Retina (tissue), 1 donor: Measurements from ENCODE around the gene MAPK14.

Source experiments
- DNase-seq: peaks from one replicate; pipeline ENCODE4 v3.0.0-alpha.2; 2016

MAPK14 gene

GRCh38 chr6:36104836-36105235 is 77.2 kb downstream of the MAPK14 start:
- DNase-seq = no peak

GRCh38 chr6:36109092-36109491 is 81.5 kb downstream of the MAPK14 start:
- no peak for DNase-seq

- no peak for DNase-seq
Observed at GRCh38 chr6:36110050-36110449, 82.4 kb downstream of the MAPK14 start.

GRCh38 chr6:36110863-36111262 is 83.3 kb downstream of the MAPK14 start:
- DNase-seq = no peak

DNA sequence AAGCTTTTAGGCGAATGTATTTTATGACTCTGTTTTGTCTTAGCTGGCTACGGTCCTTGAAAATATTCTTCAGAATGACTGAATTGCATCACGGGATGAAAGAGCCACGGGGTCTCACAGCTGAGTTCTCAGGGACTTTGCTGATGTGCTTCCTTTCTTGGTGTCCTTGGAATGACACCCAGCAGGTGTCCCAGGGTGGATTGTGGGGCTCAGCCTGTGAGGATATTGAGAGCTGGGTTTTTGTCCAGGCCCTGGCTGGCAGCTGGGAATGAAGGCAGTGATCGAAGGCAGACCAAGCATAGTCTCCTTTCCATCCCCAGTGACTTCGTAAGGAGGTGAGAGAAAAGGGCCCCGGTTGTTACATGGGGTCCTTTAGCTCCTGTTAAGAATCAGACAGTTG is 83.9 kb downstream of the MAPK14 start:
- no peak for DNase-seq

- DNase-seq = no peak
Observed at GRCh38 chr6:36113049-36113448, 85.4 kb downstream of the MAPK14 start.

DNA sequence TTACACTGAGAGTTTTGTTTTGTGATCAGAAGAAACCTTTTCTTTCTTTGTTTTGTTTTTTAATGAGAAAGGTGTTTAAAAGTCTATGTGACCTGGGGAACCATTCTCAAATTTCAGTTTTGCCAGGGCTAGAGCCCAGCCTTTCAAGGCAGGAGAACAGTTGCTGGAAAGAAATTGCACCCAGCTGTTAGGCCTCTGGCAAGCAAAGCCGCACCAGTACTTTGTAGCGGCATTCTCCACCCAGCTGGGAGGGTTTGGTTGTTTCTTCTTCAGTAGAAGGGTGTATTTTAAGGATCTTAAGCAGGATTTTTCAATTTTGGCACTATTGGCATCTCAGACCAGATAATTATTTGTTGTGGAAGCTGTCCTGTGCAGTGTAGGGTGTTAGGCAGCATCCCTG is 86.1 kb downstream of the MAPK14 start:
- no peak for DNase-seq

- no peak for DNase-seq
Observed at GRCh38 chr6:36114798-36115408, 87.3 kb downstream of the MAPK14 start.

DNA sequence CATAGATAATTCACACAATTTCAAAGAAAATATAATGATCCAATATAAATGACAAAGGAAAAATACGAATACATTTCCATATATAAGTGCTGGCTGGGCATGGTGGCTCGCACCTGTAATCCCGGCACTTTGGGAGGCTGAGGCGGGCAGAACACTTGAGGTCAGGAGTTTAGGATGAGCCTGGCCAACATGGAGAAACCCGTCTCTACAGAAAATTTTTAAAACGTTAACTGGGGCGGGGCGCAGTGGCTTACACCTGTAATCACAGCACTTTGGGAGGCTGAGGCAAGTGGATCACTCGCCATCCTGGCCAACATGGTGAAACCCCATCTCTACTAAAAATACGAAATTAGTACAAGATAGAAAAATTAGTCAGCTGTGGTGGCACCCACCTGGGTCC is 87.8 kb downstream of the MAPK14 start:
- DNase-seq = no peak

- DNase-seq = no peak
Observed at GRCh38 chr6:36116066-36116864, 88.7 kb downstream of the MAPK14 start.

GRCh38 chr6:36116943-36117342 is 89.3 kb downstream of the MAPK14 start:
- no peak for DNase-seq

- no peak for DNase-seq
Observed at GRCh38 chr6:36117658-36118549, 90.3 kb downstream of the MAPK14 start.

- DNase-seq = no peak
Observed at GRCh38 chr6:36118550-36119107, 91.0 kb downstream of the MAPK14 start.

- DNase-seq = no peak
Observed at GRCh38 chr6:36119209-36119608, 91.6 kb downstream of the MAPK14 start.

DNA sequence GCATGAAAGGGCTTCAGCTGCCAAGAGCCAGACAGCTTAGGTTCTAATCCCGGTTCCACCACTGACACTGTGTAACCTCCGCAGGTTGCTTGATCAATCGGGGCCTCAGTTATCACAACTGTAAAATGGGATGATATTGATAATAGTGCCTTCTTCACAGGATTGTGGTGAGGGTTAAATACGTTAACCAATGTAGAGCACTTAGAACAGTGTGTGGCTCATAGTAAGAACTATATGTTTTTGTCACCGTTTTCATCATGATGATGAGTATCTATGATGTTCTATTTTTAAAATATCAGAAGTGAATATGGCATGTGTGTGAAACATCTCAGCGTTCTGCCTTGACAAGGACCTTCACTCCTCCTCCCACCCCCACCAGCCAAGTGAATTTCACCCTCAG is 92.4 kb downstream of the MAPK14 start:
- DNase-seq = no peak

DNA sequence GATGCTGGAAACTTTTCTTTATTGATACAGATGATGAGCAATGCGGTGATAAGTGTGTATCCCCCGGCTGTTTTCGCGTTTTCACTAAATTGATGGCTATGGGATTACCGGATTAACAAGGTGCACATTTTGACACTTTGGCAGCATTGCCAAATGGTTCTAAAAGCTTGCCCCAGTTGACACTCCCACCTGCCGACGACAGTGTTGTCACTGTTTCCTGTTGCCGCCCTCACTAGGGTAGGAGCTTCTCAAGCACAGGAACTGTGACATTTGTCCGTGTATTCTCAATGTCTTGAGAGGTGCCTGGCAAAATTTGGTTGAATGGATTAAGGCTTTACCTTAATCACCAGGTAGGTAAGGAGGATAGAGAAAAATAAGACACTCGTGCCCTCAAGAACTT is 92.9 kb downstream of the MAPK14 start:
- no peak for DNase-seq

GRCh38 chr6:36120979-36121786 is 93.6 kb downstream of the MAPK14 start:
- no peak for DNase-seq

GRCh38 chr6:36121787-36122494 is 94.3 kb downstream of the MAPK14 start:
- DNase-seq = no peak

DNA sequence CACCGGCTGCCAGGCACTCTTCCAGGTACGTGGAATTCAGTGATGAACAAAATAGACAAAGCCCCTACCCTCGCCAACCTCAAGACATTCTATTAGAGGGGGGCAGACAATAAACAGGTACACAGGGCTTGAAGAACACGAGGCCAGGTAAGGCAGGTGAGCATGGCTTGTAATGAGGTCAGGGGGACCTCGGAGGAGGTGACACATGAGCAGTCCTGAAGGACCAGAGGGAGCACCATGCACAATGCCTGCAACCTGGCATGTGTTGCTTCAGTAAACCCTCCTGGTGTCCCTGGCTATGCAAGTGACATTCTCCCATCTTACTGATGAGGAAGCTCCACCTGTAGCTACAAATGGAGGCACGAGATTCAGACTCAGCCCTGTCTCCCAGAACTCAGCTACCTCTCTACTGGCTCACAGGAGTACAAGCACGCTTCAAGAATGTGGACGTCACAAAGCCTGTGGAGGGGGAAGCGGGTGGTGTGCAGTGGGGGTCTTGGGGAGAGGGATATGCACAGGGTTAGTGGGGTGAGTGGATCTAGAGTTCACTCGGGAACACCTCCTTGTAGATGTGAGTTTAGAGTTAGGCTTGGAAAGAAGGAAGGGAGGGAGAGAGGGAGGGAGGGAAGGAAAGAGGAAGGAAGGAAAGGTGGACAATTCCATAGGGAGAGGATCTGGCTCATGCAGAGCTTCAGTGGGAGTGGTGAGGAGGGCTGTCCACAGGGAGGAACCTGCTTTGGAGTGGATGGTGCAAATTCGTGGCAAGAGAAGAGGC is 95.1 kb downstream of the MAPK14 start:
- DNase-seq = no peak

- peak; percentile 70 for DNase-seq
Observed at GRCh38 chr6:36123270-36124139, 95.9 kb downstream of the MAPK14 start.
